GM21367 (cell line): Measurements from ENCODE around the gene CRY1.
A peak's percentile ranks its signal among the peaks of the same experiment; 100 is the strongest.

Experiments
- ATAC-seq: cut with Tn5 transposase; IDR thresholded peaks from one replicate; pipeline ENCODE4 v1.9.1; 2021; ENCODE audit not compliant: unreplicated experiment

CRY1 gene

DNA sequence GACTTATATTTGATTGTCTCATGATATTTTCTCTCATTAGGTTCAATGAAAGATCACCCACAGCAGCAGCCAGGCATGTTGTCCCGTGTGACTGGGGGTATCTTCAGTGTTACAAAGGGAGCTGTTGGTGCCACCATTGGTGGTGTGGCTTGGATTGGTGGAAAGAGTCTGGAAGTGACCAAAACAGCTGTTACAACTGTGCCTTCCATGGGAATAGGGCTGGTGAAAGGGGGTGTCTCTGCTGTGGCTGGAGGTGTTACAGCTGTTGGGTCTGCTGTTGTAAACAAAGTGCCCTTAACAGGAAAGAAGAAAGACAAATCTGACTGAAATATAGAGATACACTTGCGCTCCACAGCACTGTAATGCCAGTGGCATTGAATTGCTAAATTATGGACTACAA, 122.3 kb downstream of the CRY1 start:
- ATAC-seq = no peak

DNA sequence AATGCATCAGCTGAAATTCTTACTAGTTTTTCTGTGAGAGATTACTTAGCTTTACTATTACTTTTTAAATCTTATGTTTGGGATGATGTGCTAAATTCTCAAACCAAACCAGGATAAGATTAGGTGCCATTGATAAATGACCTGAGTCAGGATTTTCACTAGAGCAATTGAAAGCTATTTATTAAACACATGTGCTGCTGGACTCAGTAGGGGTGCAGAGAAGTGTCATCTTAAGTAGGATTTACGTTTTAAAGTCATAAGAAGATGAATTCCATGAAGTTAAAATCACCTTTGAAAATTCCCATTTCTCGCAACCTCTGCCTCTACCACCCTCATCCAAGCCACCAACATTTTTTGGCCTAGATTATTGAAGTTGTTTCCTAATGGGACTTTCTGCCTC, 128.8 kb downstream of the CRY1 start:
- ATAC-seq = no peak

DNA sequence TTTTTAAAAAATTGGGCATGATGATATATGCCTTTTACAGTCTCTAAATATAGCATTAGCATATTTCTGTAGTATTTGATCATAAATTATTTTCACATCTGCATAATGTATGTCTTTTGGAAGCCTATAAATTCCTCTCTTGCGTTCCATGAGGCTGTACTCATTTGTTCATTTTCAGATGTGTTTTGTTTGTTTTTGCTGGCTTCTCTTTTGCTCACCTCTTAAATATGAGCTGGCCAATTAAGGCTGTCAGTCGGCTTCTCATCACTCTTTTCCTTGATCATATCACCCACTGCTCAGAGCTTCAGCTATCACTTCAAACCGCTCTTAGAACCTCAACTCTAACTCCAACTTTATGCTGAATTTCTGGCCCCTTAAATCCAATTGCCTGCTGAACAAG, 131.1 kb downstream of the CRY1 start:
- ATAC-seq = no peak

DNA sequence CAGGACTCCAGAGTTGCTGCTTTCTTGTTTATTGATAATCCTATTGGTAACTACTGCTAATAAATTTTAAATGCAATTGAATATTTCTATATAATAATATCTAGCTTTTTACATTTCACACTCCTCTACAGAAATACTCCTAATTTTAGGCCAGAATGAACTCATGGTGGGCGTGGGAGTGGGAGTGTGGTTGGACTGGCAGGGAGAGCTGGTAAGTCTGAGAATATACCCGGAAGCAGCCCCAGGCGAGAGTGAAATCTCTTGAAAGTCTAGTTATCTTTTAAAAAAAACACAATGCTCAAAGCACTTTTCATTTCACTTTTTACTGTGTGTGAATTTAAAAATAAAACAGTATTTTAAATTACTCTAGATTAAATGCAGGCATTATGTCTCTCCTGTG, 132.9 kb downstream of the CRY1 start:
- ATAC-seq = no peak

DNA sequence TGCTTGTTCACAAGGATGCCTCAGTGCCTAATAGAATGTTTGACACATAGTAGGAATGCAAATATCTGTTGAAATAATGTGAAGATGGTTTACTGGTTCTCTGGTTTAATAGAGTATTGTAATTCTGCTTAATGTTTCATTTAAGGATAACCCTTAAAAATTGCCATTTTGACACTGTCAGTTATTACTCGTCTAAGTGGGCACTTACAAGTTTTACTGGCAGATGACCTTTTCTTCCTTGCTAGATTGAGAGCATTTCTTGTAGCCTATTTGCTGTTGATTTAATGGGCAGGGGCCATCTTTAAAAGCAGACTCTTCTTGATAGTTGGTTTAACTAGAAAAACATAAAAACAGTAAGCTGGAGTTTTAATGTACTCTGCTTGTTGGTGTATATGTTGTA, 135.8 kb downstream of the CRY1 start:
- no peak for ATAC-seq

DNA sequence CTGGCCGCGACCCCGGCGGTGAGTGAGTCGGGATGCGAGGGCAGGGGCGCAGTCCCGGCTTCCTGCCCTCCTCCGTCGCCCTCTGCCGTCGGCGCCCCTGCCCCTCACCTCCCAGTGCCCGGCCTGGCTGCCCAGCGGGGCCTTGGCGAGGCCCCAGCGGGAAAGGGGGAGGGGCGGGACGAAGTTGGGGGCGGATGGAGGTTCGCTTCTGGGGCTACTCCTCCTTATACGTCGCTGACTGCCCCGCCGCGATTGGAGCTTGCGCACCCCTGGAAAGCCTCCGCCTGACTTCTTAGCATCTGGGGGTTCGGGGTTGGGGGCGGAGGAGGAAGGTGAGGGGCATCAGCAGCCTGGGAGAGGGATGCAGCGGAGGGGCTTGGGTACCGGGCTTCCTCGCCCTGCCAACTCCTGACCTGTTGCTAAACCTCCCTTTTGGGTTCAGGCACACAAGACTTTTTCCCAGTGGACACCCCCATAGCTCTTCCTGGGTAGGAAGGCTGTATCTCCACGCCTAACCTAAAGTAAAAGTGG, 137.2 kb downstream of the CRY1 start:
- peak; percentile 24 for ATAC-seq

DNA sequence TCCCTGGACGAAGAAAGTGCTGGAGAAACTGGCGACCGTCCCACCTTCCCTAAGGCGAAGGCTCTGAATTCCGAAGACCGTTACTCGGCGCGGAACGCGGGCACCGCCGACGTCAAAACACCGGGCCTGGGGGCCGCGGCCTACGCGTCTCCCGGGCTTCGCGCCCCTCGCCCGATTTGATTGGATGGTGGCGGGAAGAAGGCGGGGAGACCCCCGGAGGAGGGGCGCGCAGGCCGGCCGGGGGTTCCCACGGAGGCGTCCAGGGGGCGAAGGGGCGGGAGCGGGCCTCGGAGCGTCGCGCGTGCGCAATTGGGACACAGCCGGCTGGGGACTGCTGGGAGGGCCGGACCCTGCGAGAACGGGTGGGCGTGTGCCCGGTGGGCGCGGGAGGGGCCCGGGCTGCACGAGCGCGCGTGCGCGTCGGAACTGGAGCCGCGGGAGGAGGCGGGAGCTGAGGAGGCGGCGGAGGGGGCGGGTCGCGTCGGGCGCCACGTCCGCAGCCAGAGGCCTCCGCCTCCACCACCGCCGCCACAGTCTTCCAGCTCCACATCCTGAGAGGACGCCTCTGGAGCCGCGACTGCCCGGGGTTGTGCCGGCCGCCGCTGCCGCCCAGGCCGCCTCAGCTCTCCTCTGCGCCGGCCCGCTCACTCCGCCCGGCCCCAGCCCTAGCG, 137.8 kb downstream of the CRY1 start, which contains the start of gene TMEM263:
Gene TMEM263 (plus strand): TSS at position 531 of the 671 bp plus-strand sequence. CDS start 11,210 bp downstream, outside the sequence.
- peak; percentile 59 for ATAC-seq

DNA sequence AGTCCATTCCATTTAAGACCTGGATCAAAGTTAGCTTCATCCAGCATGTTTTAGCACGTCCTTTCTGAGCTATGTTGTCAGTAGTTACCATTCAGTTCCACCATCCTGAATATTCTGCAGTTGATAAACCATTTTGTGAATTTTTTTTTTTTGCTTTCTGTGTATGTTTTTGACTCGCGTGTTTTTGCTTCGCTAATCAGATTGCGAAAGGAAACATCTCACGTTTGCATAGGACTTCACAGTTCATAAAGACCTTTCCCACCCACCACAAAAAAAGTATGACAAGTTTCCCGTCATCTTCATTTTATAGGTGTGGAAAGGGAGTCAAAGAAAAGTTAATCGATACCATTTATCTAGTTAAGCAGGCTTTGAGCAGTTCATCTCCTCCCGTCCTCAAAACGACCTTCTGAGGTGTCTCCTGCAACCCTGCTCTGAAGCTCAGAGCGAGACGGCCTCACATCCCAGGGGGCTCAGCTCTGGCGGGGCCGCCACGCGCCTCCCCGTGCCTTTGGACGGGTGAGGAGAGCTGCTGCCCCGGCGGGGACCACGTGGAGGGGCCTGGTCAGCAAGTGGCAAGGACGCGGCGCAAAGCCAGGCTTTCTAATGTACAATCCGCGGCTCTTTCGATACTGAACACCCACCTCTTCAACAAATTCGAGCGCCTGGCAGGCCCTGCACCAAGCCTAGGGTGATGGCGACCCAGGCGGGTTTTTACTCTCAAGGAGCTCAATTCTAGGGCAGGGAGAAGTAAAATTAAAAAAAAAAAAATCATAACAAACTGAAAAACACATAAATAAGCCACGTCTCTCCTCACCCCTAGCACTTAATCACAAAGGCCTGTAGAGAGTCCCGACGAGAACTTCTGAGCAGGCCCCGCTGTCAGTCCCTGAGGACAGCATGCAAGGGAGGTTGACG, 138.6 kb downstream of the CRY1 start:
- peak; percentile 1 for ATAC-seq

DNA sequence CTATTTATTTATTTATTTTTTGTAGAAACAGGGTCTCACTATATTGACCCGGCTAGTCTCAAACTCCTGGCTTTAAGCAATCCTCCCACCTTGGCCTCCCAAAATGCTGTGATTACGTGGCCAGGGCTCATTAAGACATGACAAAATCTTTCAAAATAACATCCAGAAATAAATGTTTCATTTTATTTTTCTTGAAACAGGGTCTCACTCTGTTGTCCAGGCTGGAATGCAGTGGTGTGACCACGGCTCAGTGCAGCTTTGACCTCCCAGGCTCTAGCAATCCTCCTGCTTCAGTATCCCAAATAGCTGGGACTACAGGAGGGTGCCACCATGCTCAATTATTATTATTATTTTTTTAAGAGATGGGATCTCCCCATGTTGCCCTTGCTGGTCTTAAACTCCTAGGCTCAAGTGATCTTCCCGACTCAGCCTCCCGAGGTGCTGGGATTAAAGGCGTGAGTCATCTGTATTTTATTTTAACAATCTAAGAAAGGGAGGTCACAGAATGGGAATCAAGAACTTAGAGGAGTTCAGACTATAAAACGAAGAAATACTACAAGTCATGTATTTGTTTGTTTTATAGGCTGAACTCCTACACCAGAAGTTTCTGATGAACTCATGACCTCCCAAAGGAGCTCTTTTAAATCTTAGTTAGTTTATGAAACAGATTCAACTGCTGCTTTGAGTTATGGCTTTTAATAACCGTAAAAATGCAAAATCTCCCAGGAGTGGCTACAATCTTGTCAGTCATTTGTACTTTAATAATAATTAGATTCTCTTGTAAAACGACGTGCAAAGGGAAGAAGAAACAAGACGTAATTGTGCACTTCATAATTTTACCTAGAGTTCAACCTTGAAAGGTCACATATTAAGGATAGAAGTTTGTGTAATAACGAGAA, 139.7 kb downstream of the CRY1 start:
- no peak for ATAC-seq

DNA sequence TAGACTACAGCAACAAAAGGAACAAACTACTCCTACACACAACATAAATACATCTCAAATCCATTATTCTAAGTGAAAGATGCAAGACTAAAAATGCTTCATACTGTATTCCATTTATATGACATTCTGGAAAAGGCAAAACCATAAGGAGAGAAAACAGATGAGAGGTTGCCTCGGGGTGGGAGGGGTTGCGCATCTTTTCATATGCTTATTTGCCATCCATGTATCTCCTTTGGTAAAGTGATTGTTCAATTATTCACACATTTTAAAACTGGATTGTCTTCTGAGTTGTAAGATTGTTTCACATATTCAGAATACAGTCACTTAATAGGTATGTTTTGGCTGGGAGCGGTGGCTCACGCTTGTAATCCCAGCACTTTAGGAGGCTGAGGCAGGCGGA, 142.8 kb downstream of the CRY1 start:
- ATAC-seq = no peak

DNA sequence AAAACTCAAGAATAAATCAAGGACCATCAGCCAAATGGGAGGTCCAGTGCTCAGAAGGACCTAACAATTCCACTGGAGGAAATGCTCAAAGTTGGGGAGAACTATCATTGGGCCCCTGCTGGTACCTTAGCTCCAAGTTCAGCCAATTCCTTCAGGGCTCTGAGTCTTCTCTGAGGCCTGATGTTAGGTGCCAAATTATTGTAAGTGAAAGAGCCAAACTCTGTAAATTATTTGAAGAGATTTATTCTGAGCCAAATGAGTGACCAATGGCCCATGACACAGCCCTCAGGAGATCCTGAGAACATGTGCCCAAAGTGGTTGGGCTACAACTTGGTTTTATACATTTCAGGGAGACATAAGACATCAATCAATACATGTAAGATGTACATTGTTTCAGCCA, 145.9 kb downstream of the CRY1 start:
- ATAC-seq = no peak

DNA sequence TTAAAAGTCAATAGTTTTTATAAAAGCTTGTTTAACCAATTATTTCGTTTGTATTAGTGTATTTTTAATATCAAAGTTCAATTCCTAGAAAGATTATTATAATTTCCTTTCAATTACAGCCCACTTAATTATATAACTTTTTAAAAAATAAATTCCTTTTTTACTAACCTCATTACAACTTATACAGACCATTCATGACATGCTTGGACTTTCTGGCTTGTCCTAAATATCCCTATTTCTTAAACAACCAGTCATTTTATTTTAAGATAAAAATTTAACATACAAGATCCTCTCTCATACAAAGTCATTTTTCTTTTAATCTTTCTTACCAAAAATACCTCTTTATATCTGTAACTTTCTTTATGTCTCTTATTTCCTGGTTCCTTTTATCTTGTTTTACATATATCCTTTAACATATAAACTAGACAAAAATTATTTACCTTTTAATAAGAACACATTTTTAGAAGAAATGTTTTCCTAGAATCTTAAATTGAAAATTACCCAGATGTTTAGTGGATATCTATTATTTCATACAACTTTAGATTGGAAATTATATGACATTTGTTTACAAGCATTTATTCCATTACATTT, 148.0 kb downstream of the CRY1 start:
- no peak for ATAC-seq

DNA sequence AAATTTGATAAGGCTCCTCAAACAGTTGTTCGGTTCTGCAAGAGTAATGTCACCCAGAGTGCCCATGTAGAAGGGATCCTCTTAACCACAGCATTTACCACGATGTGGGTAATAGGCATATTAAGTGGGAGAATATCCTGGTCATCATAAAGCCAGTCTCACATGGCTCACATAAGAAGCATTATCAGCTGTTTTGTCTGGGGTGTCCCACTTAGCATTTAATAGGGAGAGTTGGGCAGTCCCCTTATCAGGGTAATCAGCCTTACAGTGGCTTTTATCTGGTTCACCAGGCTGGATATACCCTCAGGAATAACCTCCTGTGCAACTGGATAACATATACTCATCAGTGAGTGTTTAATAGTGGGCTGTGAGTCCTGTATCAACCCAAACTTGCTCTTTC, 150.6 kb downstream of the CRY1 start:
- ATAC-seq = no peak

DNA sequence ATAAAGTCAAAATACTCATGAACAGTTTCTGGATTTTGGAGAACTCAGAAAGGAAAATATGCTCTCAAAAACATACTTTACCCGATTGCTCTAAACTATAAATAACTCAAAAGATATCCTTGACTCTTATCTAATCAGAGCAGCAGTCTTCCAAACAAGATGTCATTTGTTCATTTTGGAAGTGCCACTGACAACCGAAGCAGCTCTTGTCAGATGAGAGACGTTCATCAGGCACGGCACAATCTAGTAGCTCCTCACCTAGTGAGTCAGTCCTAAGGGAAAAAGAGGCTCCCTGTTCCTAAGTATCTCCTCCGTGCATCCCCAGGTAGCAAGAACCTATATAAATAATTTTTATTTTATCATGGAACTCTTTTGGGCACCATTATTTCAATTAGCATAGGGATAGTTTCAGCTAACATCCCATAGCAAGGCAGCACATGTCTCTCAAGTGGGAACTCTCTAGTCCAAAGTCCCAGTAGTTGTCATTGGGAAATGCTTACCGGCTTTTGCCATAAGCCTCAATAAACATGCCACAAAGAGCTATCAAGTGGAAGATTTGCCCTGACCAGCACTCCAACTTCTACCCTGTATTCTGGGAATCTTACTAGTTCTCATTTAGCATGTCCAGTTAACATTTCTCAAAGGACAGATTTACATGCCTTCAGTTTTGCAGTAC, 151.7 kb downstream of the CRY1 start:
- ATAC-seq = no peak
